Measurements from ENCODE around the gene TTC39B.

DNA sequence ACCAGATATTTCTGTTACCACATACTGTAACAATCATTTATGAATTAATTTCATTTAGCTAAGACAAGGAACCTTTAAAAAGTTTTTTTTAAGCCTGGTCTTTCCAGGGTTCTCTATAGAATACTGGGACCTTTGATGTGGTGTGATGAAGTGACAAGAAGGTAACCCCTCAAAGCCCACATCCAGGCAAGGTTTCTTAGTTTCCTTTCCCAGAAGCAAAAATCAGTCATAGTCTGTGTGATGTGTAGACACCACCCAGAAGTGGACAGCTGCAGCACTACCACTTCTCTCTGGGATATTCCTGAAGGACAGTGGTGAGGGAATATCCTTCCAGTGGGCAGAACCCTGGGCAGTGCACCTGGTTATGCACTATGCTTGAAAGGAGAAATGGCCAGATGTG, 115.6 kb downstream of the TTC39B start:
- TF ChIP-seq, protein P1, sequence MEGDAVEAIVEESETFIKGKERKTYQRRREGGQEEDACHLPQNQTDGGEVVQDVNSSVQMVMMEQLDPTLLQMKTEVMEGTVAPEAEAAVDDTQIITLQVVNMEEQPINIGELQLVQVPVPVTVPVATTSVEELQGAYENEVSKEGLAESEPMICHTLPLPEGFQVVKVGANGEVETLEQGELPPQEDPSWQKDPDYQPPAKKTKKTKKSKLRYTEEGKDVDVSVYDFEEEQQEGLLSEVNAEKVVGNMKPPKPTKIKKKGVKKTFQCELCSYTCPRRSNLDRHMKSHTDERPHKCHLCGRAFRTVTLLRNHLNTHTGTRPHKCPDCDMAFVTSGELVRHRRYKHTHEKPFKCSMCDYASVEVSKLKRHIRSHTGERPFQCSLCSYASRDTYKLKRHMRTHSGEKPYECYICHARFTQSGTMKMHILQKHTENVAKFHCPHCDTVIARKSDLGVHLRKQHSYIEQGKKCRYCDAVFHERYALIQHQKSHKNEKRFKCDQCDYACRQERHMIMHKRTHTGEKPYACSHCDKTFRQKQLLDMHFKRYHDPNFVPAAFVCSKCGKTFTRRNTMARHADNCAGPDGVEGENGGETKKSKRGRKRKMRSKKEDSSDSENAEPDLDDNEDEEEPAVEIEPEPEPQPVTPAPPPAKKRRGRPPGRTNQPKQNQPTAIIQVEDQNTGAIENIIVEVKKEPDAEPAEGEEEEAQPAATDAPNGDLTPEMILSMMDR (IDR thresholded peaks at IDR 0.05; ENCODE audit: low read depth, low read length, missing input control) = no peak
- TF ChIP-seq, protein P2, sequence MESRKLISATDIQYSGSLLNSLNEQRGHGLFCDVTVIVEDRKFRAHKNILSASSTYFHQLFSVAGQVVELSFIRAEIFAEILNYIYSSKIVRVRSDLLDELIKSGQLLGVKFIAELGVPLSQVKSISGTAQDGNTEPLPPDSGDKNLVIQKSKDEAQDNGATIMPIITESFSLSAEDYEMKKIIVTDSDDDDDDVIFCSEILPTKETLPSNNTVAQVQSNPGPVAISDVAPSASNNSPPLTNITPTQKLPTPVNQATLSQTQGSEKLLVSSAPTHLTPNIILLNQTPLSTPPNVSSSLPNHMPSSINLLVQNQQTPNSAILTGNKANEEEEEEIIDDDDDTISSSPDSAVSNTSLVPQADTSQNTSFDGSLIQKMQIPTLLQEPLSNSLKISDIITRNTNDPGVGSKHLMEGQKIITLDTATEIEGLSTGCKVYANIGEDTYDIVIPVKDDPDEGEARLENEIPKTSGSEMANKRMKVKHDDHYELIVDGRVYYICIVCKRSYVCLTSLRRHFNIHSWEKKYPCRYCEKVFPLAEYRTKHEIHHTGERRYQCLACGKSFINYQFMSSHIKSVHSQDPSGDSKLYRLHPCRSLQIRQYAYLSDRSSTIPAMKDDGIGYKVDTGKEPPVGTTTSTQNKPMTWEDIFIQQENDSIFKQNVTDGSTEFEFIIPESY (IDR thresholded peaks at IDR 0.05) = no peak
- no peak for TF ChIP-seq RAD21 (IDR thresholded peaks at IDR 0.05)
- no peak for TF ChIP-seq GABPA (IDR thresholded peaks at IDR 0.05 in 1 of 2, conservative IDR thresholded peaks at IDR 0.05 in 1 of 2)
- no peak for TF ChIP-seq TAF1 (conservative IDR thresholded peaks at IDR 0.05)
- no peak for TF ChIP-seq EGR1 (IDR thresholded peaks at IDR 0.05; ENCODE audit: low read depth in 2 of 2)
- no peak for TF ChIP-seq YY1 (IDR thresholded peaks at IDR 0.05)
- no peak for TF ChIP-seq HNF4G (IDR thresholded peaks at IDR 0.05)
- TF ChIP-seq, protein P3, sequence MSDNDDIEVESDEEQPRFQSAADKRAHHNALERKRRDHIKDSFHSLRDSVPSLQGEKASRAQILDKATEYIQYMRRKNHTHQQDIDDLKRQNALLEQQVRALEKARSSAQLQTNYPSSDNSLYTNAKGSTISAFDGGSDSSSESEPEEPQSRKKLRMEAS (IDR thresholded peaks at IDR 0.05) = no peak
- no peak for TF ChIP-seq SP1 (IDR thresholded peaks at IDR 0.05)
- TF ChIP-seq, protein P4, sequence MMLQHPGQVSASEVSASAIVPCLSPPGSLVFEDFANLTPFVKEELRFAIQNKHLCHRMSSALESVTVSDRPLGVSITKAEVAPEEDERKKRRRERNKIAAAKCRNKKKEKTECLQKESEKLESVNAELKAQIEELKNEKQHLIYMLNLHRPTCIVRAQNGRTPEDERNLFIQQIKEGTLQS (IDR thresholded peaks at IDR 0.05) = no peak
- TF ChIP-seq NR2F2 (IDR thresholded peaks at IDR 0.05) = no peak
- TF ChIP-seq FOXA1 (IDR thresholded peaks at IDR 0.05) = no peak
- no peak for TF ChIP-seq JUND (IDR thresholded peaks at IDR 0.05)
